HG02943 (cell line): ENCODE measurements around the gene PCDHB16.
"Not testable (repeated sequence)": the region's sequence is repeated elsewhere in the genome, so short reads cannot be mapped to it uniquely, and the experiment has no call there.

Source experiments
- ATAC-seq: cut with Tn5 transposase; IDR thresholded peaks from one replicate; pipeline ENCODE4 v1.9.1; 2021; ENCODE audit warnings: mild to moderate bottlenecking, low read depth, moderate library complexity; ENCODE audit not compliant: unreplicated experiment

The PCDHB16 gene

DNA sequence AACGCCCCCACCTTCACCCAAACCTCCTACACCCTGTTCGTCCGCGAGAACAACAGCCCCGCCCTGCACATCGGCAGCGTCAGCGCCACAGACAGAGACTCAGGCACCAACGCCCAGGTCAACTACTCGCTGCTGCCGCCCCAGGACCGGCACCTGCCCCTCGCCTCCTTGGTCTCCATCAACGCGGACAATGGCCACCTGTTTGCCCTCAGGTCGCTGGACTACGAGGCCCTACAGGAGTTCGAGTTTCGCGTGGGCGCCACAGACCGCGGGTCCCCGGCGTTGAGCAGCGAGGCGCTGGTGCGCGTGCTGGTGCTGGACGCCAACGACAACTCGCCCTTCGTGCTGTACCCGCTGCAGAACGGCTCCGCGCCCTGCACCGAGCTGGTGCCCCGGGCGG lies 42.7 kb downstream of the PCDHB16 start:
- ATAC-seq: not testable (repeated sequence)

DNA sequence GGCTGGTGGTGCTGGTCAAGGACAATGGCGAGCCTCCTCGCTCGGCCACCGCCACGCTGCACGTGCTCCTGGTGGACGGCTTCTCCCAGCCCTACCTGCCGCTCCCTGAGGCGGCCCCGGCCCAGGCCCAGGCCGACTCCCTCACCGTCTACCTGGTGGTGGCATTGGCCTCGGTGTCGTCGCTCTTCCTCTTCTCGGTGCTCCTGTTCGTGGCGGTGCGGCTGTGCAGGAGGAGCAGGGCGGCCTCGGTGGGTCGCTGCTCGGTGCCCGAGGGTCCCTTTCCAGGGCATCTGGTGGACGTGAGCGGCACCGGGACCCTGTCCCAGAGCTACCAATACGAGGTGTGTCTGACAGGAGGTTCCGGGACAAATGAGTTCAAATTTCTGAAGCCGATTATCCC lies 43.2 kb downstream of the PCDHB16 start:
- not testable (repeated sequence) for ATAC-seq

DNA sequence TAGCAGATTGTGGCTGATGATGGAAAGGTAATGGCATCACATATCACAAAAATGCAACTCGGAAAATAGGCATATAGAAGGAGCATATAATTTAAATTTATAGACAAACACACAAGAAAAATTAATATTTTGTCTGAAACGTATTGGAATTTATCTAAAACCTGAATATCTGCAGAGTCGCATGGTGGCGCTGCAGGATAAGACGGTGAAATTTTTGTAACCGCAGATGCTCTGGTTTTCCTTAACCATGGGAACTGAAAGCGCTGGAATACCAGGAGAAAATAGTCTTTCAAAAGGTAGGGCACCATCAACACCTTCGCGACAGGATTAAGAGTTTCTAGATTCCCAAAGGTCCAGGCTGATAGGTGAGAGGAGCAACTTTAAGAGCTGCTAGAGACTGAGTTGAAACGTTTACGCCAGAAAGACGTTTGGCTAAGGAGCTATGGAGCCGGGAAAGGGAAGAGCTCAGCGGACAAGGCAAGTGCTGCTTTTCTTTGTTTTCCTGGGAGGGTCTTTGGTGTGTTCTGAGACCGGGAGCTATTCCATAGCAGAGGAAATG lies 52.0 kb downstream of the PCDHB16 start:
- ATAC-seq: no peak
